Activated effector memory CD4-positive, alpha-beta T cell treated with anti-CD3 and anti-CD28 coated beads, Interleukin-2, amount 50 U/mL, for 16 hours (primary cell): ENCODE results near the gene TCF25.
"Not testable (repeated sequence)": the region's sequence is repeated elsewhere in the genome, so short reads cannot be mapped to it uniquely, and the experiment has no call there.

Experiments
- DNase-seq: peaks from one replicate; pipeline ENCODE4 v3.0.0-alpha.2; 2020

The TCF25 gene

DNA sequence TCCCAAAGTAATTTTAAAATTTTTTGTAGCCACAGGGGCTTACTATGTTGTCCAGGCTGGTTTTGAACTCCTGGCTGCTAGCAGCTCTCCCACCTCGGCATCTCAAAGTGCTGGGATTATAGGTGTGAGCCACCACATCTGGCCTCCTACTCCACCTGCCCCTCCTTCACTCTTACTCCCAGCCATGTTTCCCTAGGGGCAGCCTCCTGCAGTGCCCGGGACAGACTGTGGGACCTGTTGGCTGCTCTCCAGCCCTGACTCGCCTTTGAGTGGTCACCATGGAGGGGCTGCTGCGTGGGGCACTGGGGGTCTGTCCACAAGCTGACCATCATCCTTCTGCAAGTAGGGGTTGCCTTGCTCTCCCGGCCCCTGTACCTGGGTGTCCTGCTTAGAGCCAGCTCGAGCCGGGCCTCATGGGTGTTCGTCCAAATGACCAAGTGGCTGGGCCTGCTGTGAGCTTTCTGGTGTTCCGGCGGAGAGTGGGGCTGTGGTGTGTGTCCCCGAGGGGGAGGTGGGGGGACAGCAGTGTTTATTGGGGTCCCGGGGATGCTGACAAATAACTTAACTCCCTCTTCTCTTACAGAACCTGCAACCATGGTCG, 28.6 kb upstream of the TCF25 start:
- DNase-seq: no peak

DNA sequence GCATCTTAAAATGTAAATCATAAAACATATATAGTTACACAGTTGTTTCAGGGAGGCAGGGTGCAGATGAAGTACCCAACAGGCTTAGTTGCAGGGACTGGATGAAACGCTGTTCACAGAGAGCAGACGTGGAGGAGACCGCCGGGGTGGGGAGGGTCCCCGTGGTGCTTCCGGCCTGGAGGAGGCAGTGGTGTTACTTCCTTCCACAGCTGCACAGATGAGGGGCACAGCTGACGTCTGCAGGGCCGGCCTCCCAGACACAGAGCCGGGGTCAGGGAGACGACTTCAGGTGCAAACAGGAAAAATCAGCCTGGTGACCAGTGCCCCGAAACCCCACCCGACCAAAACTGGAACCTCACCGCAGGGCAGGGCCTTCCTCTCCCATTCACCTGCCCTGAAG, 28.0 kb upstream of the TCF25 start:
- no peak for DNase-seq

DNA sequence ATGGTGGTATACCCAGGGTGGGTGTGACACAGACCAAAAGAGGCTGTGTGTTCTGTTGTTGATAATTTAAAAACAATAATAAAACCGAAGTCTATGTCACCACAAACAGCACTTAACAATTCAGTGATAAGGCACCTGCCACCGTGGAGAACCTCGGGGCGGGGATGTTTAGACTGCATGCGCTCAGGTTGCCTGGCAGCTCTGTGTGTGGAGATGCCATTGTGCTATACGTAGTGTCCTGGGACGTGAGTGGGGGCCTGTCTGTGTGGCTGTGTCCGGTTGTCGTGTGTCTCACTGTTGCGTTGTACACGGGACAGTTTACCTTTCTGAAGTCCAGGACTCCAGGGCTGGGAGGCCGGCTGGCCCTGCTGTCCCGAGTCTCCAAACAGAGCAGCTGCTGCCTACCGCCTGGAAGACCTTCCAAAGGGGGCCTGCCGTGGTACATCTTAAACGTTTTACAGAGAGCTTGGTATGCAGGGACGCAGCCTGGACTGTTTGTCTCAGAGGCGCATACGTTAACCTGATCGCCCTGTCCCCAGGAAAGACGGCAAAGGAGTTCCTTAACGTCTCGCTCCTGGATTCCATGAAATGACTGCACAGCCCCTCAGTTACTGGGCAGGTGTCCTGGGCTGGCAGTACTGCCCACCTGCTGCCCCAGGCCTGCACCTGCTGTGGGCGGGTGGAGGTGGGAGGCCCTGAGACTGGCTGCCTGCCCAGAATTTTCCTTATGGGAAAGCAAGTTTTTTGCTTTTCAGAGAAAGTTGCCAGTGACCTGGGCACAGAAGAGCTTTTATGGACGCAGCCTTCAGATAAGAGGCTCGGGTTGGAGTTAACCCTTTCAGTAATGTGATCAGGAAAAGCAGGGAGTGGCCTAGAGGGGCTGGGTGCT, 26.1 kb upstream of the TCF25 start:
- no peak for DNase-seq

DNA sequence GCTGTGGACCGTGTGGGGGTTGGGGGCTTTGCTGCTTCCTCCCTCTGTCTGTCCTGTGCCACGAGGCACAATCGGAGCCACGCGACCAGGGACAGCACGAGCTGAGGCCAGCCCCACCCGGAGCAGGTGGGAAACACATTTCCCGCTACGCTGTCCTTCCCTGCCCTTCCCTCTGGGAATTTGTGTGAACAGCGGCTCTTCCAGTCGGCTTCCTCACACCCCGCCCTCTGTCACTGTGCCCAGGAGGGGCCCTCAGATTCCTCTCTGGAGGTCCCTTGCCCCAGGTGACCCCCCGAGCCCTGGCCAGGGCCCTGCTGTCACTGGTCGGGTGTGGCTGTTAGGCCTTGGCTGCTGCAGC, 25.5 kb upstream of the TCF25 start:
- DNase-seq: no peak

DNA sequence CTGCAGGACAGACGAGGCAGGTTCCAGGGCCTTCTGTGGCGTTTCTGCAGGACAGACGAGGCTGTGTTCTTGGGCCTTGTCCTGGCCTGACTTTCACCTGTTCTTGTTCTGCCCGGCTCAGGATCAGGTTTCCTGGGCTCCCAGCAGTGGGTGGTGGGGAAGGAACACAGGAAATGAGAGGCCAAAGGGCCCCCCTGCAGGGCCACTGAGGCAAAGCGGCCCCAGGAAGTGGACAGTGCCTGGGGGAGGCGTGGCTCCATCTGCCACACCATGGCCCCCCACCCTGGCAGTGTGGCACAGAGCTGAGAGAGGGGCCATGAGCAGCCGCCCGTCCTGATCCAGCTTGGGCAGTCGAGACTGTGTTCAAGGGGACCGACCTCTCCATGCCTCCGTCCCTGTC, 24.4 kb upstream of the TCF25 start:
- DNase-seq: no peak

DNA sequence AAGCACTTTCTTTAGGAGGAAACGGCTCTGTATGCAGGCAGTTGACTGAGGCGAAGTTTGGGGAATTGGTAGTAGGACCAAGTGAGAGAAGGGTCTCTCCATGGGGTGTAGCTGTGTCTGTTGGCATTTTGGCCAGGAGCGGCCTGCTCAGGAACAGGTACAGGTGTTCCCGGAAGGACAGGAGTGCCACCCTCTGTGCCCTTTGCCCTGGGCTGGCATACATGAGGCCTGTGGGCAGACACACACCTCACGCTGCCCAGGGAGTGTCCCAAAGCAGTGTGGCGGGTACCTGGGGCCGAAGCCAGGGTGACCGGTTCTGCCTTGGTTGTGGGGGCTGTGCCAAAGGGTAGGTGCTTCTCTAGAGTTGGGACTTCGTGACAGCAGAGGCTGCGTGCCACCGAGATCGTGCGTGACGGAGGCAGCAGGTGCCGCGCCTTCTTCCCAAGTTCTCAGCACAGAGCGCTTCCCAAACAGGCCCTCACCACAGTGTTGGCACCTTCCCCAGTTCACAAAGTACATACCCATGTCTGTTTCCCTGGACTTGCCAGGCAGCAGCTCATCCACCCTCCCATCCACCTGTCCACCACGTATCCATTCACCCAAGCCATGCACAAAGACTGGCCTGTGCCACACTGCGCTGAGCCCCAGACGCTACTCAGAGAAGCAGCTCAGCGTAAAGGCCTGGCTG, 19.9 kb upstream of the TCF25 start:
- DNase-seq: no peak

DNA sequence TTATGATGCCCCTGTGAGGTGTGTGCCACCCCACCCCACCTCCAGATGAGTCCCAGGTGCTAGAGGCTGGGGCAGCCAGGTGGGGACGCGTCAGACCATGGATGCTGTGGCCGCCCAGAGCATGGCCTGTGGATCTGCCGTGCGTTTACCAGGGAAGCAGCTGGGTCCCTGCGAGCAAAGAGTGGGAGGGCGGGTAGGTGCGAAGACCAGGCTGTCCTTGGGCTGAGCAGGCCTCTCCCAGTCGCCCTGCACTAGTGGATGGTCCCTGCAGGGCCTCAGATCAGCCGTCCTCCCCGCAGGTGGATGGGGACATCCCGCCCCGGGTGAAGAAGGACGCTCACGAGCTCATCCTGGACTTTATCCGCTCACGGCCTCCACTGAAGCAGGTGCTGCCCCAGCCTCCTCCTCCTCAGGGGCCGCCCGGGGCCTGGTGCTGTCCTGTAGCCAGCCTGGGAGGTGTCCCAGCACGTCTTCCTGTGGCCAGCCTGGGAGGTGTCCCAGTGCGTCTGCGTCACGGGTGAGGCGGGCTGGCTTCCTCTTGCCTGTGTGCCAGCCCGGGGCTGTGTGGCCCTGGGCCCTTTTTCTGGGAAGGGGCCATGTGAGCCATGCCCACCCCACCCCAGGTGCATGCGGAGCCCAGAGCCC, 18.0 kb upstream of the TCF25 start:
- no peak for DNase-seq

DNA sequence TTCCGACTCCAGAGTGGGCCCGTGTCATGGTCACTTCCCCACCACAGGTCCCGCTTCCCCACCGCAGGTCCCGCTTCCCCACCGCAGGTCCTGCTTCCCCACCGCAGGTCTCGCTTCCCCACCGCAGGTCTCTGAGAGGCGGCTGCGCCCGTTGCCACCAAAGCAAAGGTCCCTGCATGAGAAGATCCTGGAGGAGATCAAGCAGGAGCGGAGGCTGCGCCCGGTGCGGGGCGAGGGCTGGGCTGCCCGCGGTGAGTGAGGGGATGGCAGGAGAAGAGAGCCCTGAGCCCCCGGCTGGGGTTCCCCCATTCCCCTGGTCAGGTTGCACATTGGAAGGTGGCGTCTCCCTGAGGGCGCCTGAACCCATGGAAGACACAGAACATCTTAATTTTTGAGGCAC, 17.4 kb upstream of the TCF25 start:
- DNase-seq: no peak

DNA sequence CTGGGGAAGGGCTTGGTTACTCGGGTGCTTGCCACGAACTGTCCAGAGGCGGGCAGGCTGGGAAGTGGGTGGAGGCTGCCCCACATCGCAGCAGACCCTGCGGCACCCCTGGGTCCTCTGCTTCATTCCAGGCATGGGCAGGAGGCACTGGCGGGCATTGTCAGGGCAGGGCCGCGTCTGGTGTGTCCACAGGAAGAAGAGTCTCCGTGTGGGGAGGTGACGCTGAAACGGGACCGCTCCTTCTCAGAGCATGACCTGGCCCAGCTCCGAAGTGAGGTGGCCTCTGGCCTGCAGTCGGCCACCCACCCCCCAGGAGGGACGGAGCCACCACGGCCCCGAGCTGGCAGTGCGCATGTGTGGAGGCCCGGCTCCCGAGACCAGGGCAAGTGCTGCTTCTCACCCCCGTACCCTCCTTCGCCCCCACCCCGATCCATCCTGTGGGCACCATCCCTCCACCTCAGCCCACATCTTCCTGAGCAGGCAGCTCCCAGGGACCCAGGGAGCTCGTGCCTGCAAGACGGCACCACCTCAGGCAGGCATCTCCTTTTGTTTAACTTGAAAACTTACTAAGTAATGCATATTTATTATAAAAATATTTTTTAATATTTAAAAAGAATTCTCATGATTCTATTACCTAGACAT, 14.3 kb upstream of the TCF25 start:
- no peak for DNase-seq

DNA sequence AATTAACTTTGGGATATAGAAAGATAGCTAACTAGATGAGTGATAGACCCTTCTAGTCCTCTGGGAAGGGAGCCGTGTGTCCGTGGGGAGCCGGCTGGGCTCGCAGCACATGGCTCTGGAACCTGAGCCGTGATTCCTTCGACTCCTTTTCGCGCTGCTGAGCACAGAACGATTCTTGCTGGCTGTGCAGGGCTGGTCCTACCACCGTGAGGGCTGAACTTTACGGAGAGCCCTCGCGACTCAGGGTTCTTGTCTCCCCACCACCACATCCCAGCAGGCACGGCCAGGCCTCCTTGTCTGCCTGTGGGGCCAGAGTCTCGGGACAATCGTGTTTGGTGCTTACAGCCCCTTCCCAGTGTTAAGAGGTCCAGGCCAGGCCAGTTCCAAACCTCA, 13.8 kb upstream of the TCF25 start:
- no peak for DNase-seq

DNA sequence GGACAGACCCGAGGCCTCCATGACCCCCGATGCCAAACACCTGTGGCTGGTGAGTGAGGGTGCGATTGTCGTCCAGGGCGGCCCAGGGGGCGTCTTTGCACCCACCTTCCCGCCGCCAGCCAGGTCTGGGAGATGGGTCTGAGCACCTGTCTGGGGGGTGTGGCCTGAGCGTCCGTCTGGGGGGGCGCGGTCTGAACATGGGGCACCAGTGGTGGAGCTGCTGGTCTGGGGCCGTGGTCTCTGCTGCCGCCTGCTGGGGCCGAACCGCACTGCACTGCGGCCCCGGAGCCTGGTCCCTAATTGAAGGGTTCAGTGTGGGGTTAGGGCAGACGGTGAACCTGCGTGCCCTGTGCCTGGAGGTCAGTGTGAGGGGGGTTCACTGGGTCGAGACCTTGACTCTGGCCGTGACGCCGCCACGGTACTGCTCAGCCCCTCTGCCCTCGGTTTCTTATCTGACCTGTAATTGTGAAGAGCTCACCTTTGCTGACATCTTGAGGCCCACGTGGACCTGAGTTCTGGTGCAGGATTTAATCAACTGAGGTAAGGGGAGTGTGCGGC, 12.6 kb upstream of the TCF25 start:
- peak; percentile 91 for DNase-seq

DNA sequence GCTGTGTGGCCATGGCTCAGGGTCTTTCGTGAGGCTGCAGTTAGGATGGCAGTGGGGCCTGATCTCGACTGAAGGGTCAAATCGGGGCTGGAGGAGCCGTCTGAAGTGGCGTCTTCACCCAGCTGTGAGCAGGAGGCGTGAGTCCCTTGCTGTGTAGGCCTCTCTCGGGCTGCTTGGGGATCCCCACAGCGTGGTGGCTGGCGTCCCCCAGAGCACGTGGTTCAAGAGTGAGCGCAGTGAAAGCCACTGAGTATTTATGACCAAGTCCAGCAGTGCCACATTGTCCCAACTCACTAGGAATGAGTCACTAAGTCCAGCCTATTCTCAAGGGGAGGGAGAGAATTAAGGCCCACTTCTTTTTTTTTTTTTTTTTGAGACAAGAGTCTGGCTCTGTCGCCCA, 11.7 kb upstream of the TCF25 start:
- no peak for DNase-seq

DNA sequence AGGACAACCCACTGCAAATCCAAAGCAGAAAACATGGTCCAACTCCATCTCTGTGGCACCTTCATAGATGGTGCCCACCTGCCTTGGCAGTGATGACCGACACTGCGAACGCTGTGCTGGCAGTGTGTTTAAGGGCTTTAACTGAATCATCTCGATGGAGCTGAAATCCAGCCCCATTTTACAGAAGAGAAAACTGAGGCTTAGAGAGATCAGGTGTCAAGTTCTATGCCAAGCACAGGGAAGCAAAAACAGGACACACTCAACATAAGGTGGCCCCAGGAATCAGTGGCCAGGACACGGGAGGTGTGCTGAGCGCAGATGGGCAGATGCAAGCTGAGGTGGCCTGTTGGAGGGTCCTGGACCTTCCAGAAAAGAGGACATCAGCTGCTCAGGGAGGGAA, 10.7 kb upstream of the TCF25 start:
- DNase-seq: no peak

DNA sequence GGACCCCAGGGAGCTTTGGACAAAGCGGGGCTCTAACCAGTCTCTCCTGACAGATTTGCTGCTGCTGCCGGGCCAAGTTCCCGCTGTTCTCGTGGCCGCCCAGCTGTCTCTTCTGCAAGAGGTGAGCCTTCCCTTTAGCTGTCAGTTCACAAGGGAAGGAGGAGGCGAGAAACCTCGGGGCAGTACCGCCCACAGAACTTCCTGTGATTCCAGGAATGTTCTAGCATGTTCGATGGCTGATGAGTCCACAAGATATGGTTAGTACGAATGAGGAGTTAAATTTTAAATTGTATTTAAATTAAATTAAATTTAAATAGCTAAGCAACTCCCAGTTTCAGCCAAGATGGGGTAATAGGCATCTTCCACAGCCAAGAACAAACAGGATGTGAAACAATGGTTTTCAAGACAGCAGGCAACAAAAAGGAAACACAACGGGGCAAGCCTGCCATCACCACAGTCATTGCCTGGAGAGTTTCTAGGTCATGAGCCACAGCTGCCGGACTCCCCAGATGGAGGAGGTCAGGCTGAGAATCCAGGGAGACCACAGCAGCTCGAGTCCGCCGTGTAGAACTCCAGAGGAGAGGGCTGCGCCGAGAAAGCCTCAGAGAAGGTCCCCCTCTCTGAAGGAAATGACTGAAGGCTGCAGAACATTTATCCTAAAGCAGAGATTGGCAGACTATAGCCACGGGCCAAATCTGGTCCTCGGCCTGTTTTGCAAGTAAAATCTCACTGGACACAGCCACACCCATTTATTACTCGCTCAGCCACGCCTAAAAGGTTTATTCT, 9.5 kb upstream of the TCF25 start:
- peak; percentile 82 for DNase-seq

DNA sequence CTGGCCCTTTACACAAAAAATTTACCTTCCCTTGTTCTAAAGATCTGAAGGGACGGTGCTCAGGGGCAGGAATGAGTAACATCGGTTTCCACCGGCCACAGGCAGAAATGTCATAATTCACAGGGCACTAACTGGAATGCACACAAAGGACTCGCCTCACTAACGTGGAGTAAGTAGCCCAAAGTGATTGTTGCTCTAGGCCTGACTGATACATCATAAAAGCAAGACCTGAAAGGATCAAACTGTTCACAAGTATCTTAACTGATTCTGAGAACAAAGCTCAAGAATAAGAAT, 8.9 kb upstream of the TCF25 start:
- DNase-seq: no peak

DNA sequence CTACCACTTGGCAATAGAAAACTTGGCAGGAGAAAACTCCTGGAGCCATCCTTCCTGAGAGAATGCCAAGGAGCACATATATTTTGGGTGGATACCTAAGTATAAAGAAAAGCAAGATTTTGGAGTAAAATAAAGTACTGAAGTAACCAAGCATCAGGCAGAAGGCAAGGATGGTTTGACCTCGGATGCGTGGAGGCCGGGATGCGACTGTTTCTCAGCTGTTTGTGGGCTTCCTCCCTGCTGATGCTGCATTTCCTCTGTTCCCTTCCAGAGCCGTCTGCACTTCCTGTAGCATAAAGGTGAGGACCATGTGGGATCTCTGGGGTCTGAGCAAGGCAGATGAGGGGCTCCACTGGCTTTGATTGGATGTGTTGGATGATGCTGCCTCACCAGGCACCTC, 5.5 kb upstream of the TCF25 start:
- no peak for DNase-seq

DNA sequence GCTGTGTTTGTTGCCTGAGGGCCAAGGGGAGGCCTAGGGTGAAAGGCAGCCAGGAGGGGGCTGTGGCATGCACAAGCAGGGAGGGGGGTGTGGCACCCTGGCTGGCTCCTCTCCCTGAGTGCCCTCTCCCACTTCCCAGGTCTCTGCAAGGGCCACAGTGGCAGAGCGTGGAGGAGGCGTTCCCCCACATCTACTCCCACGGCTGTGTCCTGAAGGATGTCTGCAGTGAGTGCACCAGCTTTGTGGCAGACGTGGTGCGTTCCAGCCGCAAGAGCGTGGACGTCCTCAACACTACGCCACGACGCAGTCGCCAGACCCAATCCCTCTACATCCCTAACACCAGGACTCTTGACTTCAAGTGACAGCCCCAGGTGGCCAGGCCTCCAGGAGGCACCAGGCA, 3.5 kb upstream of the TCF25 start:
- DNase-seq: no peak

DNA sequence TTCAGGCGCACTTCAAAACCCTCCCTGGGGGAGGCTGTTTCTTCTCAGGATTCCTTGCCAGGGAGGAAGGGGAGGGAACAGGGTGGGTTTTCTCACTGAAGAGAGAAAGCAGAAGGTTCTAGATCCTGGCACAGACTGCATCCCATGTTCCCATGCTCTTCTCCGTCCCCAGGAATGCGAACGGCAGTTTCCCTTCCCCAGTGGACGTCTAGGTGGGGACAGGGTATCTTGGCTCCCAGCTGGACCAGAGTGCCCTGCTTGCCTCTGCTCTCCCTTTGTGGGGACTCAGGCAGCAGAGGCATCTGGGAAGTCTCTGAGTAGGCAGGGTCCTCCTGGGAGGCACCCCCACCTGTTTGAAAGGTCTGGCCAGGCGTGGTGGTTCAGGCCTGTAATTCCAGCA, 3.0 kb upstream of the TCF25 start:
- DNase-seq: no peak

DNA sequence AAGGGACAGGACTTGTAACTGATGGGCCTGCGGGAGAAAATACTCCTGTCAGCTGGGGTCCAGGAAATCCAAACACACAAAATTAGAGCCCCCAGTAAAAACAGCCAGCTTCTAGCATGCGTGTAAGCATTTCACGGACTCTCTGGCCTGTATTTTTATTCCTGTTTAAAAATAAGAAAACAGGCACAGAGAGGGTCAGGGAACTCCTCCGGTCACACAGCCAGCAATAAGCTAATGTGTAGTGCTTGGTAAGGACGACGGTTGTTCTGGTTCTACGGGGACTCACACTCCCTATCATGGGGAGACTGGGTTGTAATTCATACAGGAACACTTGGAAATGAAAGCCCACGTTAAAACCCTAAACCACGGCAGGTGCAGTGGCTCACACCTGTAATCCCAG, 1.5 kb upstream of the TCF25 start:
- DNase-seq: no peak

DNA sequence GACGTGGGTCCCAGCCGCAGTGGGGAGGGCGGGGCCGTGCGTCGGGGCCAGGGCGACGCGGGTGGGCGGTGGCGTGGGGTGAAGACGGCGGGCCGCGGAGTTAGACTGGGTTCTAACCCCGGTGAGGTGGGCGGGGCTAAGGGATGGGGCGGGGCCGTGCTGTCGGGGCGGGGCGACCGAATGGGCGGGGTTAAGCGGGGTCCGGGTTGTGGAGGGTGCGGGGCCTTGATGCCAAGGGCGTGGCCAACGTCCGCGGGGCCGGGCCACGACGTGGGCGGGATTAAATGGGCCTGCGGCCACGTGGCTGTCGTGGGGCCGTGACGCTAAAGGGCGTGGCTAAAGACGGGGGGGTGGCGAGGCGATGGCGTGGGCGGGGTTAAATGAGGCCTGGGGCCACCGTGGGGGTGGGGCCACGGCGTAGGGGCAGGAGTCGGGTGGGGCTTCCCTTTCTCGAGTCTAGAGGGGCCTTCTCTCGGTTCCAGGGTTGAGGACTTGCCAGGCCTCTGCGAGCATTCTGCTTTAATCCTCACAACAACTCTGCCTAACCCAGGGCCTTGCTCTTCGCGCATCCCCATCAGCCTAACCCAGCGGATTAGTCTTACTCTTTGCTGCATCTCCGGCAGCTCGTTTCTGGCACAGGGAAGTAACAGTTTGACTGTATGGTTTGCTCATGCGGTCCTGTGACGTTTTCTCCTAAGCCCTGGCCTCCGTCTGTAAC, 739 bp downstream of the TCF25 start:
- DNase-seq: peak; percentile 98

DNA sequence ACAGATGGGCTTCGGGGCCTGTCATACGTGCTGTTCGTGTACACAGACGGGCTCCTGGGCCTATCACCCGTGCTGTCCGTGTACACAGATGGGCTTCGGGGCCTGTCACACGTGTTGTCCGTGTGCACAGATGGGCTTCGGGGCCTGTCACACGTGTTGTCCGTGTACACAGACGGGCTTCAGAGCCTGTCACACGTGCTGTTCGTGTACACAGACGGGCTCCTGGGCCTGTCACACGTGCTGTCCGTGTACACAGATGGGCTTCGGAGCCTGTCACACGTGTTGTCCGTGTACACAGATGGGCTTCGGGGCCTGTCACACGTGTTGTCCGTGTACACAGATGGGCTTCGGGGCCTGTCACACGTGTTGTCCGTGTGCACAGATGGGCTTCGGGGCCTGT, 5.7 kb downstream of the TCF25 start:
- DNase-seq: not testable (repeated sequence)
